Stimulated activated CD8-positive, alpha-beta memory T cell treated with anti-CD3 and anti-CD28 coated beads, Interleukin-4, amount 100 ng/mL, for 1 hour (primary cell): ENCODE results near the gene BEX2.

Experiments used
- DNase-seq, 2 donors: peaks; one replicate each; pipeline ENCODE4 v3.0.0-alpha.2; 2020; ENCODE audit warnings: low read depth in 2 of 2, low spot score in 1 of 2

BEX2 gene

DNA sequence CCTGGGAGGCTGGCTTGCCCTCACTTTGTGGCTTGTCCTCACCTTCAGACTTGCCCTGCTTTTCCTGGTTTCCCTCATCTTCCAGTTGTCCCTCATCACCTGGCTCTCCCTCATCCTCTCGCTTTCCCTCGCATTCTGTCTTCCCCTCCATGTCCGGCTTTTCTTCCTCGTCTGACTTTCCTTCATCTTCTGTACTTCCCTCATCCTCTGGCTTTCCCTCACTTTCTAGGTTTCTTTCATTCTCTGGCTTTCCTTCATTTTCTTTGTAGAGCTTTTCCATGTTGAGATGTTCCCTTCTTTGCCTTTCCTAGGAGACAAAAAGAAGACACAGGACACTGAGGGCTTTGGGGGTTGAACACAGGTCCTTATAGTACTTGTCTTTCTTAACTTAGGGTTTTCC, 36.5 kb downstream of the BEX2 start:
- no peak for DNase-seq
